Astrocyte (in vitro differentiated cells and primary cell): ENCODE results near the gene GALNT18. TPM values are rescaled to one million over a fixed set of nuclear protein-coding genes. Genes with fewer than 3 reads are reported as not detected.
"Not testable (repeated sequence)": the region's sequence is repeated elsewhere in the genome, so short reads cannot be mapped to it uniquely, and the experiment has no call there.

Experiments used
- DNase-seq: peaks from one replicate; pipeline ENCODE4 v3.0.0-alpha.2; 2010; ENCODE audit warnings: low read depth
- FAIRE-seq: peaks from 2 replicates; lab custom pipeline; 2011; peaks lifted over from hg19 to GRCh38; lab: Jason Lieb, UNC
- H2AFZ ChIP-seq: 2 replicates; pipeline ENCODE4 v1.6.0; 2012; ENCODE audit warnings: low read depth, low read length, inconsistent platforms
- H3K27ac ChIP-seq: 2 replicates; pipeline ENCODE4 v1.5.1; 2011; ENCODE audit warnings: low read depth, low read length, inconsistent platforms
- H3K27me3 ChIP-seq: 2 replicates; pipeline ENCODE4 v1.6.0; 2011; ENCODE audit warnings: low read length, inconsistent platforms; ENCODE audit not compliant: insufficient read depth
- H3K36me3 ChIP-seq: 2 replicates; pipeline ENCODE4 v1.5.1; 2011; ENCODE audit warnings: low read length, inconsistent platforms; ENCODE audit not compliant: insufficient read depth
- H3K4me1 ChIP-seq: 2 replicates; pipeline ENCODE4 v1.5.1; 2011; ENCODE audit warnings: low read length, inconsistent platforms; ENCODE audit not compliant: insufficient read depth
- H3K4me2 ChIP-seq: 2 replicates; pipeline ENCODE4 v1.6.0; 2012; ENCODE audit warnings: low read length, inconsistent platforms
- H3K4me3 ChIP-seq: 2 replicates; pipeline ENCODE4 v1.5.1; 2011; ENCODE audit warnings: low read depth, mild to moderate bottlenecking, low read length, inconsistent platforms; ENCODE audit not compliant: insufficient read depth
- H3K79me2 ChIP-seq: 2 replicates; pipeline ENCODE4 v1.6.0; 2012; ENCODE audit warnings: mild to moderate bottlenecking, low read length, inconsistent platforms; ENCODE audit not compliant: insufficient read depth
- H3K9ac ChIP-seq: 2 replicates; pipeline ENCODE4 v1.6.0; 2012; ENCODE audit warnings: mild to moderate bottlenecking, low read length, inconsistent platforms
- H3K9me3 ChIP-seq: 2 replicates; pipeline ENCODE4 v1.5.1; 2012; ENCODE audit warnings: low read depth, mild to moderate bottlenecking, low read length, inconsistent platforms; ENCODE audit not compliant: insufficient read depth
- H4K20me1 ChIP-seq: 2 replicates; pipeline ENCODE4 v1.6.0; 2012; ENCODE audit warnings: low read length, inconsistent platforms; ENCODE audit not compliant: insufficient read depth
- H3K27ac Mint-ChIP-seq: one replicate; pipeline ENCODE4 v1.8.0; 2021; ENCODE audit warnings: mild to moderate bottlenecking, mixed read lengths; ENCODE audit not compliant: unreplicated experiment
- H3K27me3 Mint-ChIP-seq: one replicate; pipeline ENCODE4 v1.8.0; 2021; ENCODE audit warnings: low read depth, mixed read lengths; ENCODE audit not compliant: unreplicated experiment
- H3K36me3 Mint-ChIP-seq: one replicate; pipeline ENCODE4 v1.8.0; 2021; ENCODE audit warnings: low read depth, mixed read lengths; ENCODE audit not compliant: unreplicated experiment
- H3K4me1 Mint-ChIP-seq: one replicate; pipeline ENCODE4 v1.8.0; 2021; ENCODE audit warnings: low read depth, mixed read lengths; ENCODE audit not compliant: unreplicated experiment
- H3K4me3 Mint-ChIP-seq: one replicate; pipeline ENCODE4 v1.8.0; 2021; ENCODE audit warnings: mild to moderate bottlenecking, moderate library complexity, mixed read lengths; ENCODE audit not compliant: unreplicated experiment
- H3K9me3 Mint-ChIP-seq: one replicate; pipeline ENCODE4 v1.8.0; 2021; ENCODE audit warnings: mild to moderate bottlenecking, mixed read lengths; ENCODE audit not compliant: unreplicated experiment
- CTCF ChIP-seq: IDR thresholded peaks from 2 replicates; pipeline ENCODE4 v1.5.1; 2011; ENCODE audit warnings: low read depth, mild to moderate bottlenecking, inconsistent platforms, low read length, moderate library complexity; ENCODE audit not compliant: insufficient read depth
- EZH2 ChIP-seq: IDR thresholded peaks from 2 replicates; pipeline ENCODE4 v1.6.1; 2012; ENCODE audit warnings: mild to moderate bottlenecking, low read length, inconsistent platforms; ENCODE audit not compliant: insufficient read depth
- total RNA-seq: library from RNA; stranded (reverse); gene quantifications from 2 replicates; pipeline ENCODE4 v1.2.1, GENCODE V29; 2021

Gene GALNT18
- total RNA-seq, 1 donor from 2014 or later = 6.5 TPM

- FAIRE-seq (no peak), DNase-seq (no peak)
- Mint-ChIP-seq H3K9me3 (no peaks in the 10 kb centered on the region), H3K27ac (no peak overlapping the region), H3K36me3 (no peaks in the 10 kb centered on the region), H3K4me1 (peaks cover 3% of the 10 kb centered on the region), H3K4me3 (no peak overlapping the region), H3K27me3 (peaks cover 15% of the 10 kb centered on the region)
- H2AFZ ChIP-seq = no peak overlapping the region
- no peak for TF ChIP-seq EZH2
- TF ChIP-seq CTCF = no peak
- no peak overlapping the region for H3K9ac ChIP-seq
- H3K9me3 ChIP-seq = no peaks in the 10 kb centered on the region
- no peak overlapping the region for H3K27ac ChIP-seq
- peaks cover 43% of the 10 kb centered on the region for H3K27me3 ChIP-seq
- no peaks in the 10 kb centered on the region for H3K79me2 ChIP-seq
- no peaks in the 10 kb centered on the region for H4K20me1 ChIP-seq
- H3K4me3 ChIP-seq = no peak overlapping the region
- H3K36me3 ChIP-seq = no peaks in the 10 kb centered on the region
- no peaks in the 10 kb centered on the region for H3K4me1 ChIP-seq
- no peak overlapping the region for H3K4me2 ChIP-seq
Observed at GRCh38 chr11:11359611-11360010, 262.2 kb downstream of the GALNT18 start.

- Histone ChIP-seq H3K4me1 (no peaks in the 10 kb centered on the region), H3K9me3 (no peaks in the 10 kb centered on the region), H4K20me1 (no peaks in the 10 kb centered on the region), H3K4me2 (no peak overlapping the region), H3K27ac (no peak overlapping the region), H3K4me3 (no peak overlapping the region), H3K79me2 (no peaks in the 10 kb centered on the region), H3K36me3 (no peaks in the 10 kb centered on the region), H2AFZ (no peak overlapping the region), H3K9ac (no peak overlapping the region), H3K27me3 (peaks cover 53% of the 10 kb centered on the region)
- TF ChIP-seq EZH2 (no peak), CTCF (no peak)
- DNase-seq (no peak), FAIRE-seq (no peak)
- Mint-ChIP-seq H3K4me3 (no peak overlapping the region), H3K36me3 (peaks cover 5% of the 10 kb centered on the region), H3K9me3 (no peaks in the 10 kb centered on the region), H3K27ac (no peak overlapping the region), H3K4me1 (peaks cover 14% of the 10 kb centered on the region), H3K27me3 (peaks cover 15% of the 10 kb centered on the region)
Observed at GRCh38 chr11:11356842-11357241, 265.0 kb downstream of the GALNT18 start.

- not testable (repeated sequence) for H3K4me3 ChIP-seq, FAIRE-seq, H3K4me3 Mint-ChIP-seq, DNase-seq, H2AFZ ChIP-seq, H3K27ac ChIP-seq, H3K4me2 ChIP-seq, H3K36me3 Mint-ChIP-seq, H3K36me3 ChIP-seq, H3K9me3 ChIP-seq, H3K9me3 Mint-ChIP-seq, H3K79me2 ChIP-seq, H3K9ac ChIP-seq
- Histone ChIP-seq H4K20me1 (peaks cover 17% of the 10 kb centered on the region), H3K4me1 (peaks cover 23% of the 10 kb centered on the region), H3K27me3 (peaks cover 54% of the 10 kb centered on the region)
- Mint-ChIP-seq H3K27me3 (peaks cover 12% of the 10 kb centered on the region), H3K27ac (peak within 1 kb of the TSS; percentile 50), H3K4me1 (peaks cover 42% of the 10 kb centered on the region)
Observed at GRCh38 chr11:11352878-11353277, 268.9 kb downstream of the GALNT18 start, which contains the start of gene CSNK2A3. TSS of gene CSNK2A3 (minus strand) at chr11:11353250. CDS start at chr11:11353119, 131 bp downstream.

- H3K4me3 Mint-ChIP-seq, H3K4me3 ChIP-seq, H3K9ac ChIP-seq, FAIRE-seq, DNase-seq, H3K79me2 ChIP-seq, H3K9me3 ChIP-seq, H3K27ac ChIP-seq, H3K9me3 Mint-ChIP-seq, H3K4me2 ChIP-seq, H2AFZ ChIP-seq, H3K36me3 Mint-ChIP-seq, H3K27ac Mint-ChIP-seq, H3K36me3 ChIP-seq: not testable (repeated sequence)
- peaks cover 15% of the 10 kb centered on the region for H3K27me3 Mint-ChIP-seq
- H4K20me1 ChIP-seq = peaks cover 17% of the 10 kb centered on the region
- H3K27me3 ChIP-seq = peaks cover 55% of the 10 kb centered on the region
- H3K4me1 Mint-ChIP-seq = peaks cover 45% of the 10 kb centered on the region
- H3K4me1 ChIP-seq = peaks cover 23% of the 10 kb centered on the region
Observed at GRCh38 chr11:11351851-11352250, 270.0 kb downstream of the GALNT18 start.
